ENCODE results near the gene SOD3.

Gene SOD3

GRCh38 chr4:24775750-24776149 is 19.6 kb upstream of the SOD3 start:
- DNase-seq, result no peak

GRCh38 chr4:24777536-24778463 is 17.6 kb upstream of the SOD3 start:
- DNase-seq, result no peak

- no peak for DNase-seq
Observed at GRCh38 chr4:24778464-24779225, 16.7 kb upstream of the SOD3 start.

GRCh38 chr4:24780936-24781495 is 14.4 kb upstream of the SOD3 start:
- no peak for DNase-seq

GRCh38 chr4:24781999-24782745 is 13.2 kb upstream of the SOD3 start:
- DNase-seq, result no peak

- no peak for DNase-seq
Observed at GRCh38 chr4:24783506-24783905, 11.9 kb upstream of the SOD3 start.

GRCh38 chr4:24791043-24791442 is 4.3 kb upstream of the SOD3 start:
- no peak for DNase-seq

- DNase-seq, result no peak
Observed at GRCh38 chr4:24792552-24792951, 2.8 kb upstream of the SOD3 start.

GRCh38 chr4:24793219-24794005 is 2.0 kb upstream of the SOD3 start:
- no peak for DNase-seq

- no peak for DNase-seq
Observed at GRCh38 chr4:24794051-24794450, 1.3 kb upstream of the SOD3 start.

- DNase-seq, result peak; percentile 70
Observed at GRCh38 chr4:24794480-24794879, 893 bp upstream of the SOD3 start.

GRCh38 chr4:24795666-24796381 is 451 bp downstream of the SOD3 start:
- DNase-seq, result no peak

GRCh38 chr4:24796620-24797019 is 1.2 kb downstream of the SOD3 start:
- DNase-seq, result no peak

- DNase-seq, result no peak
Observed at GRCh38 chr4:24798036-24798610, 2.8 kb downstream of the SOD3 start.

- DNase-seq, result no peak
Observed at GRCh38 chr4:24799196-24799543, 3.8 kb downstream of the SOD3 start.

- no peak for DNase-seq
Observed at GRCh38 chr4:24799544-24800324, 4.4 kb downstream of the SOD3 start.

- peak; percentile 51 for DNase-seq
Observed at GRCh38 chr4:24800325-24800895, 5.0 kb downstream of the SOD3 start.

- DNase-seq, result no peak
Observed at GRCh38 chr4:24801136-24801855, 5.9 kb downstream of the SOD3 start.

GRCh38 chr4:24802648-24803047 is 7.3 kb downstream of the SOD3 start:
- DNase-seq, result no peak

Data from islet precursor cell (in vitro differentiated cells).